AG10803 (cell line): Measurements from ENCODE around the gene FBN2.
"Not testable (repeated sequence)": the region's sequence is repeated elsewhere in the genome, so short reads cannot be mapped to it uniquely, and the experiment has no call there.

Experiments used
- DNase-seq: peaks from one replicate; pipeline ENCODE4 v3.0.0; 2010; ENCODE audit warnings: low read depth
- H3K4me3 ChIP-seq: 2 replicates; pipeline ENCODE4 v1.5.1; 2011; ENCODE audit warnings: mild to moderate bottlenecking, low read length, control low read depth
- TF ChIP-seq, protein P1 (sequence below): conservative IDR thresholded peaks from 2 replicates; pipeline ENCODE4 v1.5.1; 2011; ENCODE audit warnings: mild to moderate bottlenecking, low read length, control low read depth, inconsistent platforms

Gene FBN2

GRCh38 chr5:128472036-128472435 is 66.0 kb downstream of the FBN2 start:
- TF ChIP-seq, protein P1, sequence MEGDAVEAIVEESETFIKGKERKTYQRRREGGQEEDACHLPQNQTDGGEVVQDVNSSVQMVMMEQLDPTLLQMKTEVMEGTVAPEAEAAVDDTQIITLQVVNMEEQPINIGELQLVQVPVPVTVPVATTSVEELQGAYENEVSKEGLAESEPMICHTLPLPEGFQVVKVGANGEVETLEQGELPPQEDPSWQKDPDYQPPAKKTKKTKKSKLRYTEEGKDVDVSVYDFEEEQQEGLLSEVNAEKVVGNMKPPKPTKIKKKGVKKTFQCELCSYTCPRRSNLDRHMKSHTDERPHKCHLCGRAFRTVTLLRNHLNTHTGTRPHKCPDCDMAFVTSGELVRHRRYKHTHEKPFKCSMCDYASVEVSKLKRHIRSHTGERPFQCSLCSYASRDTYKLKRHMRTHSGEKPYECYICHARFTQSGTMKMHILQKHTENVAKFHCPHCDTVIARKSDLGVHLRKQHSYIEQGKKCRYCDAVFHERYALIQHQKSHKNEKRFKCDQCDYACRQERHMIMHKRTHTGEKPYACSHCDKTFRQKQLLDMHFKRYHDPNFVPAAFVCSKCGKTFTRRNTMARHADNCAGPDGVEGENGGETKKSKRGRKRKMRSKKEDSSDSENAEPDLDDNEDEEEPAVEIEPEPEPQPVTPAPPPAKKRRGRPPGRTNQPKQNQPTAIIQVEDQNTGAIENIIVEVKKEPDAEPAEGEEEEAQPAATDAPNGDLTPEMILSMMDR: no peak
- no peak for DNase-seq
- no peak overlapping the region for H3K4me3 ChIP-seq

DNA sequence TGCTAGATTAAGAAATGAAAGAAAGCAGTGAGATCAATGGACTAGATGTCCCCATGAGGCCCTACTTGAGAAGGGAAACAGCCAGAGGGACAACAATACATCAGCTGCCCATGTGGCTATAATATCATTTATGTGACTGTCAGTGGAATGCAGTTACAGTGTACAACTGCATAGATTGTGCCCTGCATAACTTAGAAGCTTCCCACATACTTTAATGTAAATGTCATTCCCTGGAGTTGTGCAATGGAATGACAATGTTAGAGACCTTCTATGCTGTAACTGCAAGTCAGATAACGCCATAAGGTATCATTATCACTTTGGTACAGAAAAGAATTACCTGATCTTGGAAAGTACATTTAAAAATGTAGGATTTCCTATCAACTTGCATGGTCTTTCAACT is 67.4 kb downstream of the FBN2 start:
- no peak for DNase-seq

DNA sequence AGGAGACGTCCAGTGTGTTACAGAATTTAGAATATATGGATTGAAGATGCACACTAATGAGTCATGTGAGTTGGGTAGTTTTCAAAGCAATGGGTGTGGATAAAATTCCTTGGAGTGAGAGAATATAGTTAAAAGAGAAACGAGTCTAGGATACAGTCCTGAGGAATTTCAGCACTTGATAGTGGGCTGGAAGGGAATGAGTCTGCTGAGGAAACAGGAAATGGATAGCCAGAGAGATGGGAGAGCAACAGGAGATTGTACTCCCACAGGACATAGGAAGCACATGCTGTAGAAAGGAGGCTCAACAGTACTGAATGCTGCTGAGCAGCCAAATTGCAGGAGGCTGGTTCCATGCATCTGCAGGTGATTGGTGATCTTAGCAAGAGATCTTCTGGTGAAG is 68.1 kb downstream of the FBN2 start:
- H3K4me3 ChIP-seq: no peak overlapping the region
- DNase-seq: peak; percentile 3
- TF ChIP-seq, protein P1: no peak

More for the DNA sequence above, 67.4 kb downstream of the FBN2 start:
- no peak overlapping the region for H3K4me3 ChIP-seq
- TF ChIP-seq, protein P1: no peak

- H3K4me3 ChIP-seq: no peak overlapping the region
- TF ChIP-seq, protein P1: no peak
- no peak for DNase-seq
These were observed 71.1 kb downstream of the FBN2 start for GRCh38 chr5:128466980-128467379.

- TF ChIP-seq, protein P1: no peak
- DNase-seq: no peak
- no peak overlapping the region for H3K4me3 ChIP-seq
These were observed 71.5 kb downstream of the FBN2 start for GRCh38 chr5:128466554-128466953.

GRCh38 chr5:128464596-128464995 is 73.4 kb downstream of the FBN2 start:
- no peak overlapping the region for H3K4me3 ChIP-seq
- DNase-seq: peak; percentile 22
- TF ChIP-seq, protein P1: no peak

- no peak for DNase-seq
- TF ChIP-seq, protein P1: no peak
- no peak overlapping the region for H3K4me3 ChIP-seq
These were observed 75.7 kb downstream of the FBN2 start for GRCh38 chr5:128462330-128462729.

DNA sequence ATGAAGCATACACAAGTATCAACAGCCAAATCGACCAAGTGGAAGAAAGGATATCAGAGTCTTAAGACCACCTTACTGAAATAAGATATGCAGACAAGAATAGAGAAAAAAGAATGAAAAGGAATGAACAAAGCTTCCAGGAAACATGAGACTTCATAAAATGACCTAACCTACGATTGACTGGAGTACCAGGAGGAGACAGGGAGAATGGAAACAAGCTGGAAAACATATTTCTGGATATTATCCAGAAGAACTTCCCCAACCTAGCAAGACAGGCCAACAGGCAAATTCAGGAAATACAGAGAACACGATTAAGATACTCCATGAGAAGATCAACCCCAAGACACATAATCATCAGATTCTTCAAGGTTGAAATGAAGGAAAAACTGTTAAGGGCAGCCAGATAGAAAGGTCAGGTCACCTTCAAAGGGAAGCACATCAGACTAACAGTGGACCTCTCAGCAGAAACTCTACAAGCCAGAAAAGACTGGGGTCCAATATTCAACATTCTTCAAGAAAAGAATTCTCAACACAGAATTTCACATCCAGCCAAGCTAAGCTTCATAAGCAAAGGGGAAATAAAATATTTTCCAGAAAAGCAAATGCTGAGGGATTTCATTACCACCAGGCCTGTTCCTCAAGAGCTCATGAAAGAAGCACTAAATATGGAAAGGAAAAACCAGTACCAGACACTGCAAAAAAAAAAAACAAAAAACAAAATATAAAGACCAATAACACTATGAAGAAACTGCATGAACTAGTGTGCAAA is 80.7 kb downstream of the FBN2 start:
- not testable (repeated sequence) for H3K4me3 ChIP-seq, DNase-seq
